ENCODE results near the gene TMEM134.

DNA sequence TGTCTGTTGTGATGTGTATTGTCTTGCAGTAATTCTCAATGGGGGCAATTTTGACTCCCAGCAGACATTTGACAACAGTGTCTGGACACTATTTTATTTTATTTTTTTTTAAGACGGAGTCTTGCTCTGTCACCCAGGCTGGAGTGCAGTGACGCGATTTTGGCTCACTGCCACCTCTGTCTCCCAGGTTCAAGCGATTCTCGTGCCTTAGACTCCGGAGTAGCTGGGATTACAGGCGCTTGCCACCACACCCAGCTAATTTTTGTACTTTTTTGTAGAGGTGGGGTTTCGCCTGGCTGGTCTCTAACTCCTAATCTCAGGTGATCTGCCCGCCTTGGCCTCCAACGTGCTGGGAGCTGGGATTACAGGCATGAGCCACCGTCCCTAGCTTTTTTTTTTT lies 39.3 kb downstream of the TMEM134 start:
- TF ChIP-seq, protein P1, sequence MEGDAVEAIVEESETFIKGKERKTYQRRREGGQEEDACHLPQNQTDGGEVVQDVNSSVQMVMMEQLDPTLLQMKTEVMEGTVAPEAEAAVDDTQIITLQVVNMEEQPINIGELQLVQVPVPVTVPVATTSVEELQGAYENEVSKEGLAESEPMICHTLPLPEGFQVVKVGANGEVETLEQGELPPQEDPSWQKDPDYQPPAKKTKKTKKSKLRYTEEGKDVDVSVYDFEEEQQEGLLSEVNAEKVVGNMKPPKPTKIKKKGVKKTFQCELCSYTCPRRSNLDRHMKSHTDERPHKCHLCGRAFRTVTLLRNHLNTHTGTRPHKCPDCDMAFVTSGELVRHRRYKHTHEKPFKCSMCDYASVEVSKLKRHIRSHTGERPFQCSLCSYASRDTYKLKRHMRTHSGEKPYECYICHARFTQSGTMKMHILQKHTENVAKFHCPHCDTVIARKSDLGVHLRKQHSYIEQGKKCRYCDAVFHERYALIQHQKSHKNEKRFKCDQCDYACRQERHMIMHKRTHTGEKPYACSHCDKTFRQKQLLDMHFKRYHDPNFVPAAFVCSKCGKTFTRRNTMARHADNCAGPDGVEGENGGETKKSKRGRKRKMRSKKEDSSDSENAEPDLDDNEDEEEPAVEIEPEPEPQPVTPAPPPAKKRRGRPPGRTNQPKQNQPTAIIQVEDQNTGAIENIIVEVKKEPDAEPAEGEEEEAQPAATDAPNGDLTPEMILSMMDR (IDR thresholded peaks at IDR 0.05): no peak
- TF ChIP-seq POLR2A (IDR thresholded peaks at IDR 0.05): no peak
